ENCODE measurements around the gene COLEC12.
A peak's percentile ranks its signal among the peaks of the same experiment; 100 is the strongest.

COLEC12 gene

DNA sequence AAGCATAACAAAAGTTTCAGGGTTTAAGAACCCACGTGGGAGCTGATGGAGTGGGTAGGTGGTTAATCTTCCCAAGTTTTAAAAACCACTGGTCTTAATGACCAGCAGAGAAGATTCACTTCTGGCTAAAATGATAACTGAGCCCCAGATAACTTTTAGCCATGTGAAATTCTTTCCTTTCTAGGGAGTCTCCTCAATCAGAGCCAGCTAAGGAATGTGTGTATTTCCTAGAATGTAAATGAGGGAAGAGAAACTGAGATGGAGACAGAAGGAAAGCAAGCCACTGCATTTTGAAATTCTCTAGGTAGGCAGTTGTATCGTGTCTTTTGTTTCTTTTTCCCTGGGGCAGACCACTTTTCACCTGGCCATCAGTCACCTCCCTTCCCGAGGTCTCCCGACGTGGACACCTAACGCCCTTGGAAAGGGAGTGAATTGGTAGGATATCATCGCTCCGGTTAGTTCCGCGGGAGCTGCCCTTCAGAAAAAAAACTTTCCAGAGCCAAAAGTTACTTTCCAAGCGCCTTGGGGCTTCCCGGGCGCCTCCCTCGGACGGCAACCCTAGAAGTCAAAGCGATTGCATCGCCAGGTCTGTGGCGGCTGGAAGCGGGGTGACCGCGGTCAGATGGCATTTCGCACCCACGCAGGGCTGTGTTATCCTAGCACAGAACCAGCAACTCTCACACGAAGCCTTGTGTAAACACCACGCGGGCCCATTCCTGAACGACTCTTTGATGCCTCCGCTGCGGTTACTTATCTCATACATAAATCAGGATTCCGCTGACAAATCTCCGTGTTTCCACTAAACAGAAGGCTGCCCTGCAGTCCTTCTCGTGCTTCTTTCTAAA lies 1.3 kb downstream of the COLEC12 start (continued):
- no peak for TF ChIP-seq SETDB1 (IDR thresholded peaks at IDR 0.05; ENCODE audit: insufficient read length, low read length)
- TF ChIP-seq ZNF623 (tag by site-specific recombination; IDR thresholded peaks at IDR 0.05), result peak; percentile 42
- TF ChIP-seq, protein P1, sequence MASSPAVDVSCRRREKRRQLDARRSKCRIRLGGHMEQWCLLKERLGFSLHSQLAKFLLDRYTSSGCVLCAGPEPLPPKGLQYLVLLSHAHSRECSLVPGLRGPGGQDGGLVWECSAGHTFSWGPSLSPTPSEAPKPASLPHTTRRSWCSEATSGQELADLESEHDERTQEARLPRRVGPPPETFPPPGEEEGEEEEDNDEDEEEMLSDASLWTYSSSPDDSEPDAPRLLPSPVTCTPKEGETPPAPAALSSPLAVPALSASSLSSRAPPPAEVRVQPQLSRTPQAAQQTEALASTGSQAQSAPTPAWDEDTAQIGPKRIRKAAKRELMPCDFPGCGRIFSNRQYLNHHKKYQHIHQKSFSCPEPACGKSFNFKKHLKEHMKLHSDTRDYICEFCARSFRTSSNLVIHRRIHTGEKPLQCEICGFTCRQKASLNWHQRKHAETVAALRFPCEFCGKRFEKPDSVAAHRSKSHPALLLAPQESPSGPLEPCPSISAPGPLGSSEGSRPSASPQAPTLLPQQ (tag by site-specific recombination; IDR thresholded peaks at IDR 0.05), result peak; percentile 92
- no peak for TF ChIP-seq ZNF549 (tag by site-specific recombination; IDR thresholded peaks at IDR 0.05)
- no peak for TF ChIP-seq BCL11A (tag by site-specific recombination; IDR thresholded peaks at IDR 0.05; ENCODE audit: low read depth)
- TF ChIP-seq ZNF548 (tag by site-specific recombination; IDR thresholded peaks at IDR 0.05), result no peak
- TF ChIP-seq ZNF580 (tag by site-specific recombination; IDR thresholded peaks at IDR 0.05), result peak; percentile 92
- no peak for TF ChIP-seq ZNF184 (tag by site-specific recombination; IDR thresholded peaks at IDR 0.05)
- no peak for TF ChIP-seq ZNF626 (tag by site-specific recombination; IDR thresholded peaks at IDR 0.05)
- peak; percentile 77; the same call in 1 of the 2 replicates for TF ChIP-seq GLI2 (tag by site-specific recombination; IDR thresholded peaks at IDR 0.05; ENCODE audit: borderline replicate concordance, low read depth)
- TF ChIP-seq PRDM1 (tag by site-specific recombination; IDR thresholded peaks at IDR 0.05), result peak; percentile 70
- TF ChIP-seq, protein P2, sequence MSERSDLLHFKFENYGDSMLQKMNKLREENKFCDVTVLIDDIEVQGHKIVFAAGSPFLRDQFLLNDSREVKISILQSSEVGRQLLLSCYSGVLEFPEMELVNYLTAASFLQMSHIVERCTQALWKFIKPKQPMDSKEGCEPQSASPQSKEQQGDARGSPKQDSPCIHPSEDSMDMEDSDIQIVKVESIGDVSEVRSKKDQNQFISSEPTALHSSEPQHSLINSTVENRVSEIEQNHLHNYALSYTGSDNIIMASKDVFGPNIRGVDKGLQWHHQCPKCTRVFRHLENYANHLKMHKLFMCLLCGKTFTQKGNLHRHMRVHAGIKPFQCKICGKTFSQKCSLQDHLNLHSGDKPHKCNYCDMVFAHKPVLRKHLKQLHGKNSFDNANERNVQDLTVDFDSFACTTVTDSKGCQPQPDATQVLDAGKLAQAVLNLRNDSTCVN (tag by site-specific recombination; optimal IDR thresholded peaks at IDR 0.05), result no peak
- TF ChIP-seq KLF7 (tag by site-specific recombination; IDR thresholded peaks at IDR 0.05; ENCODE audit: borderline replicate concordance), result peak; percentile 77; the same call in 1 of the 2 replicates
- 0 out of 2 replicates have a peak, but pooled peaks have one; percentile 46 for TF ChIP-seq ZNF610 (tag by site-specific recombination; IDR thresholded peaks at IDR 0.05; ENCODE audit: borderline replicate concordance)
- TF ChIP-seq PRDM4 (tag by site-specific recombination; IDR thresholded peaks at IDR 0.05), result peak; percentile 90
- peak; percentile 57 for TF ChIP-seq ZBTB21 (tag by site-specific recombination; IDR thresholded peaks at IDR 0.05)
- peak; percentile 75; the same call in 1 of the 2 replicates for TF ChIP-seq ZSCAN23 (tag by site-specific recombination; IDR thresholded peaks at IDR 0.05)
- peak; percentile 96 for TF ChIP-seq ZFHX2 (tag by site-specific recombination; conservative IDR thresholded peaks at IDR 0.05)
- peak; percentile 93 for TF ChIP-seq IKZF3 (tag by site-specific recombination; IDR thresholded peaks at IDR 0.05)
- TF ChIP-seq, protein P3, sequence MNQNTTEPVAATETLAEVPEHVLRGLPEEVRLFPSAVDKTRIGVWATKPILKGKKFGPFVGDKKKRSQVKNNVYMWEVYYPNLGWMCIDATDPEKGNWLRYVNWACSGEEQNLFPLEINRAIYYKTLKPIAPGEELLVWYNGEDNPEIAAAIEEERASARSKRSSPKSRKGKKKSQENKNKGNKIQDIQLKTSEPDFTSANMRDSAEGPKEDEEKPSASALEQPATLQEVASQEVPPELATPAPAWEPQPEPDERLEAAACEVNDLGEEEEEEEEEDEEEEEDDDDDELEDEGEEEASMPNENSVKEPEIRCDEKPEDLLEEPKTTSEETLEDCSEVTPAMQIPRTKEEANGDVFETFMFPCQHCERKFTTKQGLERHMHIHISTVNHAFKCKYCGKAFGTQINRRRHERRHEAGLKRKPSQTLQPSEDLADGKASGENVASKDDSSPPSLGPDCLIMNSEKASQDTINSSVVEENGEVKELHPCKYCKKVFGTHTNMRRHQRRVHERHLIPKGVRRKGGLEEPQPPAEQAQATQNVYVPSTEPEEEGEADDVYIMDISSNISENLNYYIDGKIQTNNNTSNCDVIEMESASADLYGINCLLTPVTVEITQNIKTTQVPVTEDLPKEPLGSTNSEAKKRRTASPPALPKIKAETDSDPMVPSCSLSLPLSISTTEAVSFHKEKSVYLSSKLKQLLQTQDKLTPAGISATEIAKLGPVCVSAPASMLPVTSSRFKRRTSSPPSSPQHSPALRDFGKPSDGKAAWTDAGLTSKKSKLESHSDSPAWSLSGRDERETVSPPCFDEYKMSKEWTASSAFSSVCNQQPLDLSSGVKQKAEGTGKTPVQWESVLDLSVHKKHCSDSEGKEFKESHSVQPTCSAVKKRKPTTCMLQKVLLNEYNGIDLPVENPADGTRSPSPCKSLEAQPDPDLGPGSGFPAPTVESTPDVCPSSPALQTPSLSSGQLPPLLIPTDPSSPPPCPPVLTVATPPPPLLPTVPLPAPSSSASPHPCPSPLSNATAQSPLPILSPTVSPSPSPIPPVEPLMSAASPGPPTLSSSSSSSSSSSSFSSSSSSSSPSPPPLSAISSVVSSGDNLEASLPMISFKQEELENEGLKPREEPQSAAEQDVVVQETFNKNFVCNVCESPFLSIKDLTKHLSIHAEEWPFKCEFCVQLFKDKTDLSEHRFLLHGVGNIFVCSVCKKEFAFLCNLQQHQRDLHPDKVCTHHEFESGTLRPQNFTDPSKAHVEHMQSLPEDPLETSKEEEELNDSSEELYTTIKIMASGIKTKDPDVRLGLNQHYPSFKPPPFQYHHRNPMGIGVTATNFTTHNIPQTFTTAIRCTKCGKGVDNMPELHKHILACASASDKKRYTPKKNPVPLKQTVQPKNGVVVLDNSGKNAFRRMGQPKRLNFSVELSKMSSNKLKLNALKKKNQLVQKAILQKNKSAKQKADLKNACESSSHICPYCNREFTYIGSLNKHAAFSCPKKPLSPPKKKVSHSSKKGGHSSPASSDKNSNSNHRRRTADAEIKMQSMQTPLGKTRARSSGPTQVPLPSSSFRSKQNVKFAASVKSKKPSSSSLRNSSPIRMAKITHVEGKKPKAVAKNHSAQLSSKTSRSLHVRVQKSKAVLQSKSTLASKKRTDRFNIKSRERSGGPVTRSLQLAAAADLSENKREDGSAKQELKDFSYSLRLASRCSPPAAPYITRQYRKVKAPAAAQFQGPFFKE (tag by site-specific recombination; IDR thresholded peaks at IDR 0.05; ENCODE audit: borderline replicate concordance), result no peak
- no peak for TF ChIP-seq ZNF747 (tag by site-specific recombination; IDR thresholded peaks at IDR 0.05)
- peak; percentile 89 for TF ChIP-seq GLIS2 (tag by site-specific recombination; IDR thresholded peaks at IDR 0.05)
- TF ChIP-seq ZNF335 (tag by site-specific recombination; conservative IDR thresholded peaks at IDR 0.05), result no peak
- TF ChIP-seq ZNF23 (tag by site-specific recombination; IDR thresholded peaks at IDR 0.05; ENCODE audit: borderline replicate concordance), result no peak
- no peak for TF ChIP-seq ZNF621 (tag by site-specific recombination; IDR thresholded peaks at IDR 0.05)
- TF ChIP-seq KLF17 (tag by site-specific recombination; IDR thresholded peaks at IDR 0.05), result peak; percentile 62; the same call in 1 of the 2 replicates
- no peak; the same call in 1 of the 2 replicates for TF ChIP-seq YY2 (tag by site-specific recombination; IDR thresholded peaks at IDR 0.05)

Measured in HEK293 (cell line).